NCI-H2107 (cell line): ENCODE measurements around the gene MRGPRE.

ENCODE experiments used
- DNase-seq: peaks from one replicate; lab custom pipeline; 2025; lab: John Stamatoyannopoulos, UW

Gene MRGPRE

GRCh38 chr11:3196161-3197043, 35.8 kb downstream of the MRGPRE start:
- no peak for DNase-seq

GRCh38 chr11:3195251-3196160, 36.7 kb downstream of the MRGPRE start:
- DNase-seq = no peak

GRCh38 chr11:3194016-3194816, 38.0 kb downstream of the MRGPRE start:
- no peak for DNase-seq

GRCh38 chr11:3193373-3194015, 38.7 kb downstream of the MRGPRE start:
- DNase-seq = no peak

- no peak for DNase-seq
These were observed 39.5 kb downstream of the MRGPRE start for GRCh38 chr11:3192511-3193372.

GRCh38 chr11:3191586-3192324, 40.5 kb downstream of the MRGPRE start:
- no peak for DNase-seq

- DNase-seq = no peak
These were observed 41.6 kb downstream of the MRGPRE start for GRCh38 chr11:3190600-3190999.

- DNase-seq = no peak
These were observed 42.2 kb downstream of the MRGPRE start for GRCh38 chr11:3189886-3190583.

- no peak for DNase-seq
These were observed 42.9 kb downstream of the MRGPRE start for GRCh38 chr11:3189196-3189843.

GRCh38 chr11:3188496-3189195, 43.6 kb downstream of the MRGPRE start:
- DNase-seq = no peak

- DNase-seq = no peak
These were observed 45.9 kb downstream of the MRGPRE start for GRCh38 chr11:3186166-3186953.

- no peak for DNase-seq
These were observed 47.4 kb downstream of the MRGPRE start for GRCh38 chr11:3184732-3185347.

GRCh38 chr11:3183523-3183922, 48.7 kb downstream of the MRGPRE start:
- DNase-seq = no peak

GRCh38 chr11:3182462-3182852, 49.8 kb downstream of the MRGPRE start:
- no peak for DNase-seq

- no peak for DNase-seq
These were observed 50.3 kb downstream of the MRGPRE start for GRCh38 chr11:3181725-3182461.

GRCh38 chr11:3180869-3181268, 51.3 kb downstream of the MRGPRE start:
- DNase-seq = no peak
